HG02610 (cell line): Measurements from ENCODE around the gene MYLK.
"Not testable (repeated sequence)": the region's sequence is repeated elsewhere in the genome, so short reads cannot be mapped to it uniquely, and the experiment has no call there.

Source experiments
- ATAC-seq: cut with Tn5 transposase; IDR thresholded peaks from one replicate; pipeline ENCODE4 v1.9.1; 2021; ENCODE audit warnings: mild to moderate bottlenecking, moderate library complexity; ENCODE audit not compliant: unreplicated experiment

MYLK gene

GRCh38 chr3:123884203-123884831 lies at the start of gene MYLK:
Gene MYLK, minus strand, starts transcription at chr3:123884332. Its CDS starts 90,491 bp downstream, at chr3:123793841.
- ATAC-seq = no peak

GRCh38 chr3:123930445-123930844 lies 46.3 kb upstream of the MYLK start:
- no peak for ATAC-seq

GRCh38 chr3:123929325-123929724 lies 45.2 kb upstream of the MYLK start:
- no peak for ATAC-seq

- ATAC-seq = no peak
Observed at GRCh38 chr3:123926396-123926795, 42.3 kb upstream of the MYLK start.

GRCh38 chr3:123920868-123921267 lies 36.7 kb upstream of the MYLK start:
- ATAC-seq = no peak

- no peak for ATAC-seq
Observed at GRCh38 chr3:123920383-123920782, 36.3 kb upstream of the MYLK start.

- ATAC-seq = no peak
Observed at GRCh38 chr3:123919353-123919752, 35.2 kb upstream of the MYLK start.

GRCh38 chr3:123914829-123915228 lies 30.7 kb upstream of the MYLK start:
- no peak for ATAC-seq

- peak; percentile 81 for ATAC-seq
Observed at GRCh38 chr3:123909785-123910184, 25.7 kb upstream of the MYLK start.

GRCh38 chr3:123907720-123908119 lies 23.6 kb upstream of the MYLK start:
- ATAC-seq = no peak

- ATAC-seq = no peak
Observed at GRCh38 chr3:123899300-123899865, 15.3 kb upstream of the MYLK start.

GRCh38 chr3:123893012-123893411 lies 8.9 kb upstream of the MYLK start:
- ATAC-seq = no peak

- ATAC-seq = no peak
Observed at GRCh38 chr3:123892195-123892594, 8.1 kb upstream of the MYLK start.

- ATAC-seq = not testable (repeated sequence)
Observed at GRCh38 chr3:123890991-123891390, 6.9 kb upstream of the MYLK start.

GRCh38 chr3:123890162-123890561 lies 6.0 kb upstream of the MYLK start:
- ATAC-seq = not testable (repeated sequence)

- no peak for ATAC-seq
Observed at GRCh38 chr3:123884993-123885392, 861 bp upstream of the MYLK start.

- no peak for ATAC-seq
Observed at GRCh38 chr3:123883701-123884202, 380 bp downstream of the MYLK start.

GRCh38 chr3:123883111-123883510 lies 1.0 kb downstream of the MYLK start:
- ATAC-seq = no peak

- no peak for ATAC-seq
Observed at GRCh38 chr3:123881771-123882170, 2.4 kb downstream of the MYLK start.

- ATAC-seq = no peak
Observed at GRCh38 chr3:123880998-123881561, 3.1 kb downstream of the MYLK start.

- no peak for ATAC-seq
Observed at GRCh38 chr3:123878807-123879206, 5.3 kb downstream of the MYLK start.

- ATAC-seq = no peak
Observed at GRCh38 chr3:123877965-123878364, 6.2 kb downstream of the MYLK start.
